Astrocyte (in vitro differentiated cells and primary cell): ENCODE measurements around the gene CNTNAP5.

Experiments
- CTCF ChIP-seq: IDR thresholded peaks from 2 replicates; pipeline ENCODE4 v1.5.1; 2011; ENCODE audit warnings: low read depth, mild to moderate bottlenecking, inconsistent platforms, low read length, moderate library complexity; ENCODE audit not compliant: insufficient read depth
- EZH2 ChIP-seq: IDR thresholded peaks from 2 replicates; pipeline ENCODE4 v1.6.1; 2012; ENCODE audit warnings: mild to moderate bottlenecking, low read length, inconsistent platforms; ENCODE audit not compliant: insufficient read depth

GRCh38 chr2:124625561-124625960 lies 600.5 kb downstream of the CNTNAP5 start:
- TF ChIP-seq EZH2 (no peak), CTCF (no peak)
